Tibial nerve (tissue), 4 donors: ENCODE measurements around the gene UBE2N. TPM values are rescaled to one million over a fixed set of nuclear protein-coding genes. Genes with fewer than 3 reads are reported as not detected.
"Not testable (repeated sequence)": the region's sequence is repeated elsewhere in the genome, so short reads cannot be mapped to it uniquely, and the experiment has no call there.

Experiments
- DNase-seq, 2 donors: peaks; one replicate each; pipeline ENCODE4 v3.0.0-alpha.2; 2019; ENCODE audit warnings: low spot score in 2 of 2
- H3K27ac ChIP-seq, 4 donors: fragments of 200-600 bp; sonication (generic) in 3 of 4; one replicate each; pipeline ENCODE4 v1.5.1; 2017 to 2019; ENCODE audit warnings: mild to moderate bottlenecking in 1 of 4
- H3K27me3 ChIP-seq, 2 donors: fragments of 200-600 bp; sonication (generic) in 1 of 2; one replicate each; pipeline versions ENCODE4 v1.5.1 to v1.6.0; 2017 to 2019
- H3K36me3 ChIP-seq, 3 donors: fragments of 200-600 bp; sonication (generic); one replicate each; pipeline ENCODE4 v1.5.1; 2018 to 2019
- H3K4me1 ChIP-seq, 4 donors: fragments of 200-600 bp; sonication (generic) in 3 of 4; one replicate each; pipeline ENCODE4 v1.5.1; 2017 to 2019
- H3K4me3 ChIP-seq, 4 donors: fragments of 200-600 bp; sonication (generic) in 3 of 4; one replicate each; pipeline ENCODE4 v1.5.1; 2017 to 2019; ENCODE audit warnings: mild to moderate bottlenecking in 1 of 4, moderate library complexity in 1 of 4
- H3K9me3 ChIP-seq, 4 donors: fragments of 200-600 bp; sonication (generic) in 3 of 4; one replicate each; pipeline ENCODE4 v1.5.1; 2017 to 2019
- EP300 ChIP-seq, 2 donors: sonication (generic); formaldehyde crosslinking; IDR thresholded peaks; one replicate each; pipeline ENCODE4 v1.6.1; 2017; ENCODE audit warnings: antibody characterized with exemption in 2 of 2, mild to moderate bottlenecking in 1 of 2
- POLR2A ChIP-seq, 2 donors: fragments of 450-650 bp; IDR thresholded peaks; one replicate each; pipeline ENCODE4 v1.6.1; 2017; ENCODE audit warnings: antibody characterized with exemption in 2 of 2, mild to moderate bottlenecking in 2 of 2, moderate library complexity in 2 of 2
- WGBS, 2 donors: methylation state at CpG; one replicate each; pipeline ENCODE4 v1.1.5; 2018; 5-methylcytosine and 5-hydroxymethylcytosine counted together
- total RNA-seq, 4 donors: library from RNA; depleted of rRNA; stranded (reverse); fragments of >200 nt; gene quantifications; one replicate each; pipeline ENCODE4 v1.1.0, GENCODE V29; 2016
- TF ChIP-seq, protein P1 (sequence below), 5 experiments: fragments of 200-600 bp in 3 of 5; fragments of 450-650 bp in 2 of 5; sonication (generic) in 3 of 5; IDR thresholded peaks; one replicate each; pipeline ENCODE4 v1.5.1; 2016 to 2019; ENCODE audit warnings: antibody characterized with exemption in 5 of 5, mild to moderate bottlenecking in 3 of 5, moderate library complexity in 2 of 5

UBE2N gene
- total RNA-seq, 4 donors from 2014 or later, result 20.8 to 31.0 (median 29.4) TPM

DNA sequence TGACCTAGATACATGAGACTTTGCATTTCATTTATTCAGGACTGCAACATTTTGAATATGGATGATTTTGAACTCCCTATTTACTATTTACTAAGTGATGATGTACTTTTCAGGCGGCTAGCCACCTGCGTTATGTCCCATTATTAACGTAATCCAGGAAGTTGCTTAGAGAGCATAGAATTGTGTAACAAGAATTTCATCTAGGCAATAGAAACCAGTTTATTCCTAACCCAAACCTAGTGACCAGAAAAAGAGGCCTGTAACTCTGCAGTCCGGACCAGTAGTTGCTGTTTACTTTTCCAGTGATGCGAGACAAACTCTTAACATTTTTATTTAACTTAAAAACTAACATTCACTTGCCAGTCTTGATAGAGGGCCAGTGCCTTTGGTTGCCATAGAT lies 51.7 kb downstream of the UBE2N start:
- Histone ChIP-seq H3K27me3 (no peaks in the 10 kb centered on the region), H3K9me3 (no peaks in the 10 kb centered on the region), H3K4me3 (no peak overlapping the region), H3K4me1 (peaks cover 0 to 36% (median 11%) of the 10 kb centered on the region in 4 donors), H3K27ac (no peak overlapping the region), H3K36me3 (peaks cover 0 to 5% (median 0%) of the 10 kb centered on the region in 3 donors)
- DNase-seq, result no peak
- TF ChIP-seq POLR2A (IDR thresholded peaks at IDR 0.05) (no peak), EP300 (IDR thresholded peaks at IDR 0.05) (no peak)
- TF ChIP-seq, protein P1, sequence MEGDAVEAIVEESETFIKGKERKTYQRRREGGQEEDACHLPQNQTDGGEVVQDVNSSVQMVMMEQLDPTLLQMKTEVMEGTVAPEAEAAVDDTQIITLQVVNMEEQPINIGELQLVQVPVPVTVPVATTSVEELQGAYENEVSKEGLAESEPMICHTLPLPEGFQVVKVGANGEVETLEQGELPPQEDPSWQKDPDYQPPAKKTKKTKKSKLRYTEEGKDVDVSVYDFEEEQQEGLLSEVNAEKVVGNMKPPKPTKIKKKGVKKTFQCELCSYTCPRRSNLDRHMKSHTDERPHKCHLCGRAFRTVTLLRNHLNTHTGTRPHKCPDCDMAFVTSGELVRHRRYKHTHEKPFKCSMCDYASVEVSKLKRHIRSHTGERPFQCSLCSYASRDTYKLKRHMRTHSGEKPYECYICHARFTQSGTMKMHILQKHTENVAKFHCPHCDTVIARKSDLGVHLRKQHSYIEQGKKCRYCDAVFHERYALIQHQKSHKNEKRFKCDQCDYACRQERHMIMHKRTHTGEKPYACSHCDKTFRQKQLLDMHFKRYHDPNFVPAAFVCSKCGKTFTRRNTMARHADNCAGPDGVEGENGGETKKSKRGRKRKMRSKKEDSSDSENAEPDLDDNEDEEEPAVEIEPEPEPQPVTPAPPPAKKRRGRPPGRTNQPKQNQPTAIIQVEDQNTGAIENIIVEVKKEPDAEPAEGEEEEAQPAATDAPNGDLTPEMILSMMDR (IDR thresholded peaks at IDR 0.05), result no peak
- 51 to 55% methylated on average over 5 of the region's 5 CpGs for WGBS, 2 donors

DNA sequence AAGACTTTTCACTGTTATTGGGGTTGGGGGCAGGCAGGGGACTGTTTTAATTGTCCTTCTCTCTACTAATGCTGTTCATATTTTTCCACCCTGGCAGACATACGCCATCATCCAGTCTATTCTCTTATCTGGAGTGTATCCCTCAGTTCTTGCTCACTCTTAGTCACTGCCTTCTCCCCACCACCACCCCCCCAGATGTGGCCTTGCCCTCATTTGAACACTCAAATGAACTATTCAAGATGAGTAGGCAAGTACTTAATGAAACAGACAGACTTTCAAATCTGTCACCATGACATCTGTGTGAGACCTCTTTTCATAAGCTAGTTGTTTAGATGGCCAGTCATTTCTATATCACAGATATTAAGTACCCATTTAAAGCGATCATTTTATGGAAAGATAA lies 54.0 kb downstream of the UBE2N start:
- Histone ChIP-seq H3K27me3 (no peaks in the 10 kb centered on the region), H3K4me3 (no peak overlapping the region), H3K36me3 (no peaks in the 10 kb centered on the region), H3K9me3 (no peaks in the 10 kb centered on the region), H3K4me1 (peaks cover 0 to 59% (median 24%) of the 10 kb centered on the region in 4 donors), H3K27ac (peak overlapping the region in 1 of 4 donors; percentile 46)
- no peak for TF ChIP-seq POLR2A (IDR thresholded peaks at IDR 0.05)
- TF ChIP-seq EP300 (IDR thresholded peaks at IDR 0.05), result no peak
- TF ChIP-seq, protein P1 (IDR thresholded peaks at IDR 0.05), result no peak
- WGBS, 2 donors, result 63 to 76% methylated on average over 2 of the region's 2 CpGs
- DNase-seq, result no peak

DNA sequence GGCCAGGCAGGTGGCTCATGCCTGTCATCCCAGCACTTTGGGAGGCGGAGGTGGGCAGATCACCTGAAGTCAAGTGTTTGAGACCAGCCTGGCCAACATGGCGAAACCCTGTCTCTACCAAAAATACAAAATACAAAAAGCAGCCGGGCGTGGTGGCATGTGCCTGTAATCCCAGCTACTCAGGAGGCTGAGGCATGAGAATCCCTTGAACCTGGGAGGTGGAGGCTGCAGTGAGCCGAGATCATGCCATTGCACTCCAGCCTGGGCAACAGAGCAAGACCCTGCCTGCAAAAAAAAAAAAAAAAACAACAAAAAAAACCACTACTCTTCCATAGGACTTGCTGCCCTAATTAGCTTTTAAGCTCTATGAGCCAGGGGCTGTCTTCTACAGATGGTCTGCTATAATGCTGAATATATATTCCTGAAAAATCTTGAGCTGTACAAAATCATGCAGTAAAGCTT lies 59.7 kb downstream of the UBE2N start:
- H3K4me3 ChIP-seq, result peak overlapping the region in 1 of 4 donors; percentile 70
- 64 to 67% methylated on average over 5 of the region's 5 CpGs for WGBS, 2 donors
- H3K27ac ChIP-seq, result peak overlapping the region in 2 of 4 donors; percentile 93 to 96
- DNase-seq, H3K36me3 ChIP-seq, H3K27me3 ChIP-seq, H3K9me3 ChIP-seq: not testable (repeated sequence)
- peaks cover 0 to 64% (median 32%) of the 10 kb centered on the region in 4 donors for H3K4me1 ChIP-seq

DNA sequence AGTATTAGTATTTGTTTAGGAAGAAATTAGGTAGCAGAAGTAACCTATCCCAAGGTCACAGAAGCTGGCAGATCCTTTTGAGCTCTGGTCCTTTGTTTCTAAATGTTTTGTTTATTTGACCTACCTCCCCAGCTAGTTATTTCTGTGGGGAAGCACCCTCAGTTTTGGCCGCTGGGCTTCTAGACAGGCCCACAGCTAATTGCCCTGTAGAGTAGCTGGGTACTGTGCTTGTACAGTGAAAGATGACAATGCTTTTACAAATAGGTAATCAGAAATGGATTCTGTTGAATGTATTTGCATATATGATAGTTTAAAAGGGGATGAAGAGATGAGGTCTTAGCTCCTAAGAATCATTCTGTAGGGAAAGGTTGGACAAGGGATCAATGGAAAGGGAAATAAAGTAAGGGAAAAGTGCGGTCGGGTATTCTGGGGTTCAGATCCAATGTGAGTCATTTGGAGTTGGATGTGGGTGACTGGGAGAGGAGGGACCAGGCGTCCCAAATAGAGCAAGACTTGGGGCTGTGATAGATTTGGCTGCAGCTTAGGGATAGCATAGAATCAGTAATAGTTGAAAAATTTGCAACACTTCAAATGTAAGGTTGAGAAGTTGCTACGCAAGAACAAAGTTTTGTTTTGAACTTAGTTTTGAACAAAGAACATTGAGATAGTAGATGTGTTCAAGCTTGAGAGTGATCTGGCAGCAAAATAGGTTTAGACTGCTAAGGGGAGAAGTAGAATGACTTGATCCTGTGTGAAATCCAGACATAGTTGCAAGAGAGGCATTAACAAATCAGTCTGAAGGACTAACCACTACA lies 60.4 kb downstream of the UBE2N start:
- Histone ChIP-seq H3K4me1 (peaks cover 0 to 71% (median 34%) of the 10 kb centered on the region in 4 donors), H3K36me3 (no peaks in the 10 kb centered on the region), H3K4me3 (peak overlapping the region; percentile 10 to 91 (median 64)), H3K27ac (peak overlapping the region; percentile 10 to 98 (median 94)), H3K27me3 (no peaks in the 10 kb centered on the region), H3K9me3 (no peaks in the 10 kb centered on the region)
- TF ChIP-seq EP300 (IDR thresholded peaks at IDR 0.05), result no peak
- TF ChIP-seq, protein P1 (IDR thresholded peaks at IDR 0.05), result no peak
- TF ChIP-seq POLR2A (IDR thresholded peaks at IDR 0.05), result no peak
- WGBS, 2 donors, result 26 to 44% methylated on average over 5 of the region's 5 CpGs
- no peak for DNase-seq

DNA sequence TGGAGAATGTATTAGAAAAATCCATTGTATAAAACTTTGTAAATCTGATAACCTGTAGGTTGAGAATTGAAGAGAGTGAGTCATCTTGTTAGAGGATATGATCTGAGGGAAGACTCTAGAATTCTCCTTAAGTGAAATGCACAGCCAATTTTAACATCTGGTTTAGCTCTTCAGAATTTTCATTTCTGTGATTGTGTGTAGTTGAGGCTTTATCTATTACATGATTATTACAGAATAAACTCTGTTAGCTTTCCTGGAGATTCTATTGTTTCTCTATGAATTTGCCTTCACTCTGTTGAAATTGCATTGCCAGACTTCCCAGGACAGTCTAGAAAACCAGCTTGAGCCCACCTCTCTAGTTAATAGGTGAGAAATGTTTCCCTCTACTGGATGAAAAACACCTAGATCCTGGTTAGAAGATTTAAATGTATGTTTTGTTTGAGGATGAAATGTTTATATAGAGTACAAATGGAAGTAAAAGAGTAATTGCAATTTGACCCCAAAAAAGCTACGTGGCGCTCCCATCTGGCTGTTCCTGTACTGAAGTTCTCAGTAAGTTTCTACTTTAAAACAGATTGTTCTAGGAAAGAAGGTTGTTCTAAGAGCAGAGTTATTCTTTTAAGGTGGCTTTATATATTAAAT lies 61.1 kb downstream of the UBE2N start:
- no peak for DNase-seq
- no peak for TF ChIP-seq POLR2A (IDR thresholded peaks at IDR 0.05)
- TF ChIP-seq, protein P1 (IDR thresholded peaks at IDR 0.05), result peak in 3 of 5 experiments; percentile 9 to 22 (median 16)
- TF ChIP-seq EP300 (IDR thresholded peaks at IDR 0.05), result no peak
- Histone ChIP-seq H3K9me3 (no peaks in the 10 kb centered on the region), H3K4me1 (peaks cover 0 to 72% (median 34%) of the 10 kb centered on the region in 4 donors), H3K27ac (peak overlapping the region; percentile 91 to 98 (median 94)), H3K27me3 (no peaks in the 10 kb centered on the region), H3K36me3 (no peaks in the 10 kb centered on the region), H3K4me3 (peak overlapping the region; percentile 10 to 91 (median 64))
- WGBS, 2 donors, result 25 to 36% methylated on average over 2 of the region's 2 CpGs
